Stimulated activated naive CD8-positive, alpha-beta T cell treated with anti-CD3 and anti-CD28 coated beads, Interleukin-15, amount 100 ng/mL, for 72 hours (primary cell): Measurements from ENCODE around the gene MICAL3.

Source experiments
- ATAC-seq: fragments of 150-1000 bp; cut with Tn5 transposase; 2 replicates; pipeline ENCODE4 v1.10.0; 2021; ENCODE audit warnings: mild to moderate bottlenecking, moderate library complexity
- DNase-seq, 2 donors: peaks; one replicate each; pipeline ENCODE4 v3.0.0; 2021 to 2022
- H3K27ac Mint-ChIP-seq, 2 donors: one replicate each; pipeline ENCODE4 v1.8.0; 2022; ENCODE audit warnings: mild to moderate bottlenecking in 2 of 2, mixed read lengths in 2 of 2, moderate library complexity in 2 of 2
- H3K27me3 Mint-ChIP-seq: one replicate; pipeline ENCODE4 v1.8.0; 2022; ENCODE audit warnings: mixed read lengths
- H3K4me1 Mint-ChIP-seq: one replicate; pipeline ENCODE4 v1.8.0; 2022; ENCODE audit warnings: mild to moderate bottlenecking, mixed read lengths
- H3K4me3 Mint-ChIP-seq, 2 donors: one replicate each; pipeline ENCODE4 v1.8.0; 2022; ENCODE audit warnings: mild to moderate bottlenecking in 2 of 2, mixed read lengths in 2 of 2, moderate library complexity in 1 of 2
- H3K9me3 Mint-ChIP-seq, 2 donors: one replicate each; pipeline ENCODE4 v1.8.0; 2022; ENCODE audit warnings: mixed read lengths in 2 of 2

Gene MICAL3

GRCh38 chr22:17749605-17750395 lies 274.6 kb downstream of the MICAL3 start:
- no peaks in the 10 kb centered on the region for H3K9me3 Mint-ChIP-seq
- peak overlapping the region in 1 of 2 donors; percentile 54 for H3K27ac Mint-ChIP-seq
- ATAC-seq = no peak
- no peak overlapping the region for H3K4me3 Mint-ChIP-seq
- H3K27me3 Mint-ChIP-seq = no peaks in the 10 kb centered on the region
- peaks cover 9% of the 10 kb centered on the region for H3K4me1 Mint-ChIP-seq
- DNase-seq = no peak

GRCh38 chr22:17748555-17749353 lies 275.6 kb downstream of the MICAL3 start:
- peak overlapping the region in 1 of 2 donors; percentile 59 for H3K27ac Mint-ChIP-seq
- H3K4me3 Mint-ChIP-seq = no peak overlapping the region
- DNase-seq = no peak
- no peaks in the 10 kb centered on the region for H3K27me3 Mint-ChIP-seq
- peaks cover 5% of the 10 kb centered on the region for H3K4me1 Mint-ChIP-seq
- ATAC-seq = peak; percentile 28
- no peaks in the 10 kb centered on the region for H3K9me3 Mint-ChIP-seq

GRCh38 chr22:17746916-17747315 lies 277.4 kb downstream of the MICAL3 start:
- Mint-ChIP-seq H3K9me3 (no peaks in the 10 kb centered on the region), H3K27me3 (no peaks in the 10 kb centered on the region), H3K4me3 (no peak overlapping the region), H3K4me1 (peaks cover 14% of the 10 kb centered on the region), H3K27ac (no peak overlapping the region)
- ATAC-seq (no peak), DNase-seq (no peak)

GRCh38 chr22:17744430-17744829 lies 279.9 kb downstream of the MICAL3 start:
- no peak overlapping the region for H3K27ac Mint-ChIP-seq
- H3K9me3 Mint-ChIP-seq = no peaks in the 10 kb centered on the region
- DNase-seq = no peak
- no peak for ATAC-seq
- no peak overlapping the region for H3K4me3 Mint-ChIP-seq
- no peaks in the 10 kb centered on the region for H3K27me3 Mint-ChIP-seq
- peaks cover 15% of the 10 kb centered on the region for H3K4me1 Mint-ChIP-seq

GRCh38 chr22:17743661-17744411 lies 280.5 kb downstream of the MICAL3 start:
- no peak overlapping the region for H3K4me3 Mint-ChIP-seq
- no peaks in the 10 kb centered on the region for H3K27me3 Mint-ChIP-seq
- DNase-seq (no peak), ATAC-seq (no peak)
- no peak overlapping the region for H3K27ac Mint-ChIP-seq
- H3K4me1 Mint-ChIP-seq = peaks cover 15% of the 10 kb centered on the region
- H3K9me3 Mint-ChIP-seq = no peaks in the 10 kb centered on the region

GRCh38 chr22:17742527-17742902 lies 281.8 kb downstream of the MICAL3 start:
- ATAC-seq (peak; percentile 86), DNase-seq (peak; percentile 64 to 73)
- no peak overlapping the region for H3K4me3 Mint-ChIP-seq
- H3K9me3 Mint-ChIP-seq = no peaks in the 10 kb centered on the region
- H3K4me1 Mint-ChIP-seq = peaks cover 15% of the 10 kb centered on the region
- no peak overlapping the region for H3K27ac Mint-ChIP-seq
- no peaks in the 10 kb centered on the region for H3K27me3 Mint-ChIP-seq

- Mint-ChIP-seq H3K27ac (no peak overlapping the region), H3K9me3 (no peaks in the 10 kb centered on the region), H3K27me3 (no peaks in the 10 kb centered on the region), H3K4me3 (no peak overlapping the region), H3K4me1 (peaks cover 15% of the 10 kb centered on the region)
- DNase-seq (no peak), ATAC-seq (peak; percentile 37)
Observed at GRCh38 chr22:17741866-17742526, 282.4 kb downstream of the MICAL3 start.

GRCh38 chr22:17739196-17739975 lies 285.0 kb downstream of the MICAL3 start:
- H3K27ac Mint-ChIP-seq = peak overlapping the region in 1 of 2 donors; percentile 48
- no peaks in the 10 kb centered on the region for H3K9me3 Mint-ChIP-seq
- DNase-seq (no peak), ATAC-seq (peak; percentile 31)
- peaks cover 17% of the 10 kb centered on the region for H3K4me1 Mint-ChIP-seq
- H3K4me3 Mint-ChIP-seq = no peak overlapping the region
- H3K27me3 Mint-ChIP-seq = no peaks in the 10 kb centered on the region

- H3K9me3 Mint-ChIP-seq = no peaks in the 10 kb centered on the region
- H3K4me1 Mint-ChIP-seq = peaks cover 25% of the 10 kb centered on the region
- no peak for DNase-seq
- H3K27ac Mint-ChIP-seq = peak overlapping the region in 1 of 2 donors; percentile 85
- no peak overlapping the region for H3K4me3 Mint-ChIP-seq
- no peak for ATAC-seq
- H3K27me3 Mint-ChIP-seq = no peaks in the 10 kb centered on the region
Observed at GRCh38 chr22:17738386-17739128, 285.8 kb downstream of the MICAL3 start.
